ENCODE data around the gene SREBF2.

DNA sequence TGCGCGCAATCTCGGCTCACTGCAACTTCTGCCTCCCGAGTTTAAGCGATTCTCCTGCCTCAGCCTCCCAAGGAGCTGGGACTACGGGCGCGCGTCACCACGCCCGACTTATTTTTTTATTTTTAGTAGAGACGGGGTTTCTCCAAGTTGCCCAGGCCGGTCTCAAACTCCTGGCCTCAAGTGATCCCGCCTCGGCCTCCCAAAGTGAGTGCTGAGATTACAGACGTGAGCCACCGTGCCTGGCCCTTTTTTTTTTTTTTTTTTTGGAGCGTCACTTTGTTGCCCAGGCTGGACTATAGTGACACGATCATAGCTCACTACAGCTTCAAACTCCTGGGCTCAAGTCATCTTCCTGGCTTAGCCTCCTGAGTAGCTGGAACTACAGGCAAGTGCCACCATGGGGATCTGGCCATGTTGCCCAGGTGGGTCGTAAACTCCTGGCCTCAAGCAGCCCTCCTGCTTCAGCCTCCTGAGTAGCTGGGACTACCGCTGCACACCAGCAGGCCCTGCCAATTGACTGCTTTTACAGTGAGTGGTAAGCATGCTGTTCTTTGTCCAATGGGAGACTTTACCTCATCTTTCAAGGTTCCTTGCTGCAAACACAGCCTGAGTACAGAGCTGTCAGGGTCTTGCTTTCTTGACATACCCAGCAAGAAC is 114.6 kb downstream of the SREBF2 start:
- TF ChIP-seq EZH2 (IDR thresholded peaks at IDR 0.05) (no peak), POLR2AphosphoS5 (IDR thresholded peaks at IDR 0.05; ENCODE audit: borderline replicate concordance, low read depth, low read length) (no peak)

Measured in SK-N-MC (cell line).